ENCODE data around the gene MAML2.

MAML2 gene

GRCh38 chr11:96265220-96265737 is 77.7 kb downstream of the MAML2 start:
- DNase-seq = no peak

DNA sequence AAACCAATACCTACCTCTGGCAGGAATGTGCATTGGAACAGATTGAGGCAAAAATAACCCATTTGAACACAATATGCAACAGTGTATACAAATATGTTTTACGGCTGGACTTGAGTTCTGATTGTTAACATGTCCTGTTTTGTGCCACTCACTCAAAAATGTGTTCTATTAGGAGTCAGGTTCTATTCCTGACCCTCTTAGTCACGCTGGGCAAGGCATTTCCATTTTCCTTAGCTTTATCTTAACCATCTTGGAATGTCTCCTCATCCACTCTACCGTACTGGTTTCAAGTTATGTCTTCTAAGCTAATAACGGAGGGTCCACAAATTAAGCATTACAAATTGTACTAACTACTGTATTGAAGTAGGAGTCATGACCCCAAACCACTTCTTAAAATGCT is 78.6 kb downstream of the MAML2 start:
- no peak for DNase-seq

GRCh38 chr11:96263238-96263763 is 79.7 kb downstream of the MAML2 start:
- no peak for DNase-seq

GRCh38 chr11:96260532-96260931 is 82.5 kb downstream of the MAML2 start:
- no peak for DNase-seq

- no peak for DNase-seq
Observed at GRCh38 chr11:96260067-96260511, 82.9 kb downstream of the MAML2 start.

- DNase-seq = no peak
Observed at GRCh38 chr11:96259134-96259830, 83.7 kb downstream of the MAML2 start.

- no peak for DNase-seq
Observed at GRCh38 chr11:96257972-96258934, 84.7 kb downstream of the MAML2 start.

DNA sequence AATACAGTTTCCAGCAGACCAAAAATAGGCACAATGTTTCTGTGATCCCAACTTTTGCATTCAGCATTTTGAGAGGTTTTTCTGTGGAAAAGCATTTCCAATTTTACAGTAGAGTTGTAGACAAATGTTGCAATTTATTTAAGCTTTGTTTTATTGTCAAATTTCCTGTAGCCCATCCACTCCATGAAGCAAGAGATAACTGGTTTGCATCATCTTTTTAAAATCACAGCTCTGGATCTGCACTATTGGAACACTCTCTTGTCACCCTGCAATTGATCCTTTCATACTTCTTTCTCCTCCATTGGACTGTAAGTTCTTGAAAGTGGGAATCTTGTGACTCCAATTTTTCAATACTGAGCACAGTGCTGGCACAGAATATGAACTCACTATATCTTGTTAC is 86.0 kb downstream of the MAML2 start:
- DNase-seq = no peak

GRCh38 chr11:96256215-96257011 is 86.6 kb downstream of the MAML2 start:
- no peak for DNase-seq

DNA sequence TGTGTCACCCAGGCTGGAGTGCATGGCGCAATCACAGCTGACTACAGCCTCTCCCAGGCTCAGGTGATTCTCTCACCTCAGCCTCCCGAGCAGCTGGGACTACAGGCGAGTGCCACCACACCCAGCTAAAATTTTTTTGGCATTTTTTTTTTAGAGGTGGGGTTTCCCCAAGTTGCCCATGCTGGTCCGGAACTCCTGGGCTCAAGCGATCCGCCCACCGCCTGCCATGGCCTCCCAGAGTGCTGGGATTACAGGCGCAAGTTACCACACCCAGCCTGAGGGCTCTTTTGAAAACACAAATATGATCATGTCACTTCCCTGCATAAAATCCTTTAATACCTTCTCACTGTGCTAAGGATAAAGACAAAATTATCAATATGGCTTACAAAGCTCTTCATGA is 88.1 kb downstream of the MAML2 start:
- no peak for DNase-seq

GRCh38 chr11:96254087-96254486 is 88.9 kb downstream of the MAML2 start:
- no peak for DNase-seq

- no peak for DNase-seq
Observed at GRCh38 chr11:96246718-96247552, 96.1 kb downstream of the MAML2 start.

DNA sequence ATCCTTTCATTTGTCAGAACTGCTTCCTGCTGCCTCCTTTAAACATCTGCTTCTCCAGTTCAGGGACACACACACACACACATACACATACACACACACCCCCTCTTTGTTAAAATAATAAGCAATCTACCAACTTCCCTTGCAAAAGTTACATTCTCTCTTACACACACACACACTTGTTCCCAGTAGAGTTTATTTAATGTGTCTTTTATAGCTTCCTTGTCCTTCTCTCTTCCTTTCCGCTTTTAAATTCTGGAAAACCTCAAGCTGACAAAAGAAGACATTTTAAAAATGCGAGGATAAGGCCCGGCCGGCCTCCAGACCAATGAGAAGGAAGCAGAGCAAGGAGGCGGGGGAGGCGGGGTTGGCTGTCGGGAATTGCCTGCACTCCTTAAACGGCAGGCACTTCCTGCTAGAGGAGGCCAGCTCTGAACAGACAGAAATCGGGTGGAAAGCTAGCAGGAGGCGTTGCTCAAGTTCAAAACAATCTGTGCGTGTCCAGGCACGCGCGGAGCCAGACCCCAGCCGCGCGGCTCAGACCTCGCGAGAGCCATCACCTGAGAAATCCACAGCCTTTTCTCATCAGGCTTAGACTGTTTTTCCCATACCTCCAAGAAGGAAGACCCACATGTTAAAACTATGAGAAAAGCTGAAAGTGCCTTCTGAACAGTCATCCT is 99.9 kb downstream of the MAML2 start:
- peak; percentile 76 for DNase-seq

DNA sequence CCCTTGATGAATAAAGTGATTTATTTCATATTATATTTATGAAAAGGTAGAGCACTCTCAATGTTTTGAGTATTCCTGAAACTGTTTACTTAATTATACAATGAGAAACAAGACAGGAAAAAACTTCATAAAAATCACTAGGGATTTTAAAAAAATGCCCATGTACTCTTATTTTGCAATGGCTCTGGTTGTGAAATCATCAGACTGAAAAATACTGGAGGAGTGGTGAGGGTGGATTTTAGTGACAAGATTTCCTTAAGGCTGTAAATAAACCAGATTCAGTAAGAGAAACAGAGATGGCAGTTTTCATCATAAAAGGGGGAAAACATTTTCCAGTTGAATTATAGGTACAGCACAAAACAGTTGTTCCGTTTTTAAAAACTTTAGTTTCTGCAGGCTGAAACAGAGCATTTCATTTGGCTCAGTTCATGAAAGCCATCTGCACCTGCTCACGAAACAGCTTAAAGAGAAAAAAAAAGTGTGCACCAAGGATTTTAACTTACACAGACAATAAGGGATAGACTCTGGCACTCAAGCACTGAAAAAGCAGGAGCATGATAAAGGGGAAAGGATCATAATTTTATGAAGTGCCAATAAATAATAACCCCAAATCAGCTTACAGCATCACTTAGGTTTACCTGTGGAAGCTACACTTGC is 100.7 kb downstream of the MAML2 start:
- no peak for DNase-seq

DNA sequence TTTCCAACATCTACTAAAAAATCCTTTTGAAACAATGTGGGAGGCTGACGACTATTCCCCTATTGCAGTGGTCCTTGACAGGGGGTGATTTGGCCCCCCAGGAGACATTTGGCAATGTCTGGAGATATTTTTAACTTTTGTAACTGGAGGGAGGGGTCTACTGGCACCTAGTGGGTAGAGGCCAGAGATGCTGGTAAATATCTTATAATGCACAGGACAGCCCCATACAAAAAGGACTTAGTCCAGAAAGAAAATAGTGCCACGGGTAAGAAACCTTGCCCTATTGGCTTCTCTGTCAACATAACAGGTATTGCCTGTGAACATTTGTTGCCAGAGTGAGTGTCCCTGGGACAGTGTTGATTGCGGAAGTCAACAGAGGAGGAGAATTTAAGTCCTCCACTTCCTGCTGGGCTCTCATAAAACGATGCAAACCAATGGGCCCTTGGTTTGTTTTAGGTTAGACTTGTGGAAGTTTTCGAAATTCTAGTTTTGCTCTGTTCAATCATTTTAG is 101.6 kb downstream of the MAML2 start:
- no peak for DNase-seq

DNA sequence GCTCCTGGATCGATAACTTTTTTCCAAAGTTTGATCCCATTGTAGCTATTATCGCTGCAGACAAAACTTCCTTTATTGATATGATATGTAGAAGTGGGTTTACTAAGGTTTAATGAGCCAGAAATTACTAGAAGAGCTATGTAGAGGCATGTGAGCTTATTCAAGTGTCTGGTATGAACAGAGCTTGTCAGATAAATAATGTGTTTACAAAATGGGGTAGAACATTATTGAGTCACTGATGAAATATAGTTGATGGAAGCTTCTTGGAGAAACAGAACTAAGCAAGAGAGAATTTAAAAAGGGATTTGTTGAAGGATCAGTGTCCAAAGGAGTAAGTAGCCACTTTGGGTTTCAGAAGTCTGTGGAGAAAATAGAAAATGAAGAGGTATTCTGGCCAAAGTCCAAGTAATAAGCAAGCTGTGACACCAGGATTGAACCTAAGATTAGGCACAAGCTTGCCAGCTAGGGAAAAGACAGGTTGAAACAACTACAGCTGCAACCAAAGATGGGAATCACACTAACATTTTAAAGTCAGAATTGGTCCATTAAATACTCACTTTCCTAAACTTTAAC is 104.3 kb downstream of the MAML2 start:
- DNase-seq = no peak

DNA sequence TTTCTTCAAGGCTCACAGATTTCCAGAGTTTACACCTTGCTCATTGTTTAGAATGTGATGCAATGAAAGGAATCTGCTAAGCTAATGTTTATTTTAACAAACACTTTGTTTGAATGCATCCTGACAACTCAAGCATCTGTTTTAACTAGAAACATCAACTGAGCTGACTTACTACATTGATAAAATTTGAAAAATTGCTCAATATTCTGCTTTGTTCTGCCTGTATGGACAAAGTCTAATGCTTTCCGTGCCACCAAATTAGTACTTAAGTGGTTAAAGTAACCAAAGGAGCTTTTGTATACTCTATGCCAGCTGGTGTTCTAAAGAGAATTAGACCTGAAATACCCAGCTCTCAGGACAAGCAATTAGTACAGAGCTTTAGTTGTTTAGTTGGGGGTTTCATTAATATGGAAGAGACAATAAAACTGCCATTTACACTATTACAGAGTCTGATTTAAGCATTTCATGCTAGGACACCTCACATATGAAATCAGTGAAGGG is 105.2 kb downstream of the MAML2 start:
- peak; percentile 5 for DNase-seq

DNA sequence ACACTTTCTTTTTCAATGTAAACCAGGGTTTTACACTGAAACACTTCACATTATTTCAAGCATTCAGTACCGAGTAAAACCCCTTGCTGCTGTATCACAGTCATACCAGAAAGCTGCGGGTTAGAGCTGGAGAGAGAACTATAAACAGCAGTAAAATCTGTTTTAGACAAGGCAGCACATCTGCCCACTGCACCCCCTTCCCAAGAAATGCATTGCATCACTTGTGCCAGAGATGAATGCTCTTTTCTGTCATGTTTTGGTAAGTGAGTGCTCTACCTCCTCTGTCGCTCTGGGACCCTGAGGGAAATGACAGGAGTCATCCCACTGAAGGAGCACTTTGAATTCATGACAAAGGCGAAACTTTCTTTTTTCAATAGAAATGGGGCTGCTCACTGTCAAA is 107.2 kb downstream of the MAML2 start:
- DNase-seq = no peak

DNA sequence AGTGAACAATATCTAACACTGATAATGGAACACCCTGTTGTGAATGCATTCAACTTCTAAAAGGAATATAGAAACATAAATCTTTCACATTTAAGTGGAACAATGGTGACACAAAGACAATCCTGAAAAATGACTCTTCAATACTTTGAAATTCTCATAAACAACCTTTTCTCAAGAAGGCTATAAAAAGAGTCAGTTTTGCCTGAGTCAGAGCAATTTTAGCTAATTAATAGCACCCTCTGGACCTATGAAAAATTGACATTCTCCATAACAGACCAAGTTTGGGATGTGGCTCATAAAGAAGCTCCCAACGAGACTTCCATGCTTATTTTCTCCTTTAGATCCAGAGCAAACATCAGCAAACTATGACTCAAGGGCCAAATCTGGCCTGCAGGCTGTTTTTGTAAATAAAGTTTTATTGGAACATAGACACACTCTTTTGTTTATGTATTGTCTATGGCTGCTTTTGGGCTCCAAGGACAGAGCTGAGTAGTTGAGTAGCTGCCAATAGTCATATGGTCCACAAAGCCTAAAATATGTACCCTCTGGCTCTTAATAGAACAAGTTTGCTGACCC is 108.0 kb downstream of the MAML2 start:
- no peak for DNase-seq

All from NCI-H2081 treated with DMSO at 0.1 percent for 48 hours (cell line).